SIG-M5 (cell line): Measurements from ENCODE around the gene GLS2.
"Not testable (repeated sequence)": the region's sequence is repeated elsewhere in the genome, so short reads cannot be mapped to it uniquely, and the experiment has no call there.

Experiments
- DNase-seq: peaks from one replicate; lab custom pipeline; 2025; lab: John Stamatoyannopoulos, UW

GLS2 gene

GRCh38 chr12:56448860-56449621 lies 38.9 kb downstream of the GLS2 start, which contains the start of gene TIMELESS:
Gene TIMELESS, minus strand, starts transcription at chr12:56449426. Its CDS starts 15,256 bp downstream, at chr12:56434170.
- peak; percentile 65 for DNase-seq

GRCh38 chr12:56443208-56443607 lies 44.8 kb downstream of the GLS2 start:
- DNase-seq: not testable (repeated sequence)

DNA sequence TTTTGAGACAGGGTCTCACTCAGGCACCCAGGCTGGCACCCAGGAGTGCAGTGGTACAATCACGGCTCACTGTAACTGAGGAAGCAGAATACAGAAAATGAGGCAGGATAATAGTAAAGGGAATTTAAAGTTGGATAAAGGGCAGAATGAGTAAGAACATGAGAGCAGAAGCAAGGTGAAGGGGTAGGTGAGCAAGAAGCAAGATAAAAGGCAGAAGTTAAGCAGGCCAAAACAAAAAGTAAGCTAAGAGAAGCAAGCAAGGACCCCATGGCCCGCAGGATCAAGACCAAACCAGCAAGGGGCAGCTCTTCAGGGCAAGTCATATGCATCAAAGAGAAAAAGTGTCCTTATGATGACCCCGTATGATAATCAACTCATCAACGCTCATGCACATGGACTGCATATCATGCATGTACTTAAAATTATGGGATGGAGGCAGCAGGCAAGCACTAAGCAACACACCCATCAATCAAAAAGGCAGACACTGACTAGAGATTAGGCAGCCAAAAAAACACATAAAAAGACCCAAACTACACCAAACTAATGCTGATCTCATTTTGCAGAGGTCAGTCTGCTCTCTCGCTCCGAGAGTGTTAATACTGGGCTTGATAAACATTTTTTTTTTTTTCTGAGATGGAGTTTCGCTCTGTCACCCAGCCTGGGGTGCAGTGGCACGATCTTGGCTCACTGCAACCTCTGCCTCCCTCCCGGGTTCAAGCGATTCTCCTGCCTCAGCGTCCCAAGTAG lies 50.4 kb downstream of the GLS2 start:
- DNase-seq: no peak

- no peak for DNase-seq
Measured at GRCh38 chr12:56434828-56435227, 53.1 kb downstream of the GLS2 start.

DNA sequence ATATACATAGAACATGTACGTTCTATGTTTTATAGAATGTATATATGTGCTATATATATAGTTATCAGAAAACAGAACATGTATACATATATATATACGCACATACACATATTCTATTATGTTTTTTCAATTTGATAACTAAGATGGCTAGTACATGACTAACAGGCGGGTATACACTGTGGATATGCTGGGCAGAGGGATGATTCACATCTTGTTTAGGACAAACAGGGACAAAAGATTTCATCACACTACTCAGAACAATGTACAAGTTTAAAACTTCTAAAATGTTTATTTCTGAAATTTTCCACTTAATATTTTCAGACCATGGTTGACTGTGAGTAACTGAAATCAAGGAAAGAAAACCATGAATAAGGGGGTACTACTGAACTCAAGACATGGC lies 56.1 kb downstream of the GLS2 start:
- DNase-seq: no peak

DNA sequence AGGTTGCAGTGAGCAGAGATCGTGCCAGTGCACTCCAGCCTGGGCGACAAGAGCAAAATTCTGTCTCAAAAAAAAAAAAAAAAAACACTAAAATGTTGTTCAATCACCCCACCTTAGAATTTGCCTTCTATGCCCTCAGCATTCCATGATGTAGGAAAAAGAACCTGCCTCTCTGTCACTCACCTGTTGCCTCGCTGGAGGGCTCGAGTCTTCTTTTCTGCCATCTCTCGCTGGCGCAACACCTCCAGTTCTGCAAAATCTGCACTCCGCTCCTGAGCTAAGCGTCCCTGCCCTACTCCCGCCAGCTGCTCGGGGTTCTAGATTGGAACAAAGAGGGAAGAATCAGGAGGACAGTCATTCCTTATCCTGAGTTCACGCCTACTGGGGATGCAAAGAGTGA lies 56.7 kb downstream of the GLS2 start:
- DNase-seq: no peak

- no peak for DNase-seq
Measured at GRCh38 chr12:56425940-56426438, 62.0 kb downstream of the GLS2 start.

DNA sequence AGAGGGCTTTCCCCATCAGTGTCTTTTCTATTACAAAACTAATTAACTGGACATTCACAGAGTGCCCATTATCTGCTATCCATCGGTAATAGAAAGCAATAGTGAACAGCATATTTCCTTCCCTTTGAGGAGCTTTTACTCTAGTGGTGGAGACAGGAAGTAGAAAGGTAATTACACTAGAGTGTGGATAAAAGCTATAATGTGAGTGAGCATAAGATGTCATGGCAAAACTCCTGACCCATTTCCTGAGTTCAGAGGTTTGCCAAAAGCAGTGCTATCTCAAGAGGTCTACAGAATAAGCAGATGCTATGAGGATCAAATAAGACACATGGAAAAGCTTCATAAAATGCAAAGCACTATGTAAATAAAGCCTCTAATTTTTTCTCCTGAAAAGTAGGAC lies 62.8 kb downstream of the GLS2 start:
- no peak for DNase-seq
